Stimulated activated CD8-positive, alpha-beta memory T cell treated with anti-CD3 and anti-CD28 coated beads, Interleukin-12 subunit alpha, Interleukin-12 subunit beta, amount 100 ng/mL, for 4 hours (primary cell): ENCODE results near the gene TXNL1.

Experiments used
- DNase-seq: peaks from one replicate; pipeline ENCODE4 v3.0.0-alpha.2; 2020; ENCODE audit warnings: low read depth

Gene TXNL1

DNA sequence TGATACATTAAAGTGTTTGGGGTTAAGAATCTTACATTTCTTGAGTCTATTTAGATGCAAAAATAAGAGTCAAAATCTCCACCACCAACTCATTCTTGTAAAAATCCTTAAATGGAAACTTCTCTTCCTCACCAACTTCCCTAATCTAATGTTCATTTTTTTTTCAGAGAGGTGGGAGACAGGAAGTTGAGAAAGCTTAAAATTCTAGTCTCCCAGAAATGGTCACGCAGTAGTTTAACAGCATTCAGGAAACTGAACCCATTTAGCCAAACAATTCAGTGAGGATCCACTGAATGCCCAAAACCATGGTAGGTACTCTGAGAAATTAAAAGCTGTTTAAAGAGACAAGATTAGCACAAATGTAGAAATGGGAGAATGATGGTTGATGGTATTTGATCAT lies 69.0 kb downstream of the TXNL1 start:
- DNase-seq = no peak

DNA sequence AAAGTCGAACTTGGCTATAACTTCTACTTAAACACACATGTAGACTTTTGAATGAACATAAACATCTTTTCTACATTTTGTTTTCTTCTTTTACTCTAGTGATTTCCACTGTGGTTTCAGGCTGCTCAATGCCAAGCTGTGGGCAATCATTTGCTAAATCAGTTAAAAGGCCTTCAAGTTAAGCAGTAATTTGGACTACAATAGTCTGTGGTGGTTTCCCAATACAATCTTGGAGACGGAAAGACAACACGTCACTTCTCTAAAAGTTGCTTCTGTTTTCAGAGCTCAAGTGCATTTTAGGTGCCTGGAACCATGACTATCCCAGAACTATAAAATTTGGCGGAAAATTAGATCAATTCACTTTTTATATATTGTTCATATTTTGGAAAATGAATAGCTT lies 69.4 kb downstream of the TXNL1 start:
- DNase-seq = no peak

DNA sequence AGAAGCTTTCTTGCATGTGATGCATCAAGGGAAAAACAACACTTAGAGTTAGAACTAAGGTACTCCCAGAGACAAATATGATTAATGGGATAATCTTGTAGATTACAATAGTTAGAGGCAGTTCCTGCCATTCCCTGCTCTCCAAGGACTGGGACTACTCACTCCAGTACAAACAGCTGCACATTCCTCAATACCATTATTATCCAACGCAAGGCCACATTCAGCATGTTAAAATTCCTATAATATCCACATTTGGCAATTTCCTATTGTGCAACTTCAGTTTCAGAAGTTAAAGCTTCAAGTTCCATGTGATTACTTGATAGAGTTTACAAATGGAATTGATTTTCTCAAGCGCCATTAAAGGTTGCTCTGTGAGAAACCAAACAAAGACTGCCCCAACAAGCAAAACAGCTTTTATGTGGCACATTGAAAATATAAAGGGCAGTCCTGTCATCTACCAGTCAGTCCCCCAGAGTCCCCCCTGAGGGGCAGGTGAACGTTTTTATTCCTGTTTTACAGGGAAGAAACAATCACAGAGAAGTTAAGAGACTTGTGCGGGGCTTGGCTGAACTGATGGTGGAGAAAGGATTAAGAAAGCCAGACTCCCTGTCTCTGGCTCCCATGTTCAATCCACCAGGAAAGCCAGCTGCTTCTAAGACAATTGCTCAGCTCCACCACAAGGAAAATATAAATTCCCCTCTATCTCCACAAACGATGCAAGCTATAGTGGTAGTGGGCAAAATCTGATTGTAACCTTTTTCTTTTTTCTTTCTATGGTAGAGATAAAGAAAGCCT lies 72.6 kb downstream of the TXNL1 start:
- no peak for DNase-seq

DNA sequence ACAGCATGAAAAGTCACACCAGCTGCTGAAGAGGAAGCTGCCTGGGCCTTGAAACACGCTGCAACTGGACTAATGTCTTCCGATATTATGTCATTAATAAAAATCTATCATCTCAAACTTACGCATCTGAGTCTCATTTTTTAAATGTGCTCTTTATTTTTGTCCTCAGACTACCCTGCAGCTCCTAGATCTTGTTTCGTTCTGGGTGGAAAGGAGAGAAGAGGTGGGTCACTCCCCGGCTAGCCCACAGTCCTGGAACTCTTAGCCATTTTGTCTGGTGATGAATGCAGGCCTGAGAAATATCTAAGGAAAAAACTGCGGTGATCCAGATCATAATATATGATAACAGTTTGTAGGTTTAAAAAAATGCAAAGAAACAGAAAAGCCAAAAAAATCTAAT lies 73.3 kb downstream of the TXNL1 start:
- no peak for DNase-seq

DNA sequence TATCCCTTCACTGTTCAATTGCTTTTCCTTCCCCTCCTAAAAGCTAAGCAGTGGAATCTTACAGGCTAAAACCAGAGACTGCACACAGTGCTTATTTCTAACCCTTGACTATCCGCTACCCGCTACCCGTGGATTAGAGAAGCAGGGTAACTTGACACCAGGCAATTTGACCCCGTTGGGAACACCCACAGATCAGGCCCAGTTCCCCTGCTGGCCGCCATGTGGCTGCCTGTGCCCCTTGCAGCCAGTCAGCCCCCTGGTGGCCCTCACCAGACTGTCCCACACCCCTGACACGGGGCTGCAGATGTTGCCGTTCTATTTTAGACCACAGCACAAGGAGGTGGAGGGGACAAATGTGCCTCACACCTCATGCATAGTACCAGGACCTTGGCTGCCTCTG lies 74.8 kb downstream of the TXNL1 start:
- DNase-seq = no peak

DNA sequence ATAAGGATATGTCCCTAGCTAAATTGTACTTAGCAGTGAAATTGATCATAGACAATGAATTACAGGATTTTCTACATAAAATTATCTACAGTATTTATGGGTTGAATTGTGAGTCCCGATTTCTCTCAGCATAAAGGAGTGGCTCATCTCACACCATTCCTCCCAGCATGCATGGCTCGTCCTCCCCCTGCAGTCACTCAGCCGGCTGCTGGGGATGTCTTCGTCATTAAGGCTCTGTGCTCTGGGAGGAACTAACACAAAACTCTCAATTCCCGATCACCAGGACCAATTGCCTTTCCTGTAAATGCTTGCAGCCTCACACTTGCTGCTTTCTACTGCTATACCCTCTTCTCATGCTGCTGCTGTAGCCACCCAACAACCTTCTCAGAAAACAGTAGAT lies 75.9 kb downstream of the TXNL1 start:
- no peak for DNase-seq

DNA sequence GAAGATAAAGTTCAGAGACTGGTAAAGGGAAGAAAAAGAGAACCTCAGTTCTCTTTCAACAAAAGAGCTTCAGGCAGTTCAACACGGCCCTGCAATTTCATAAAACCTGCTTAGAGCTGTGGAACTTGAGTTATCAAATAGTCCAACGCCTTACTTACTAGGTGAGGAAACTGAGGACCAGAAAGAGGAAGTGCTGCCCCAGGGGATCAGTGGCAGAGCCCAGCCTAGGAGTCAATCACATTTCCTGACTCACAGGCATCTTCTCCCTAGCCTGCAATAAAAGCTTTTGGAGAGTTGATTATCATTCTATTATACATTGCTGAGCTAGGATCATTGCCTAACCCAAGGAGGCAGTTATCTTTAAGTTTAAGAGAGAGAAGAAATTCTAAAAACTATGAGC lies 77.4 kb downstream of the TXNL1 start:
- DNase-seq = no peak

DNA sequence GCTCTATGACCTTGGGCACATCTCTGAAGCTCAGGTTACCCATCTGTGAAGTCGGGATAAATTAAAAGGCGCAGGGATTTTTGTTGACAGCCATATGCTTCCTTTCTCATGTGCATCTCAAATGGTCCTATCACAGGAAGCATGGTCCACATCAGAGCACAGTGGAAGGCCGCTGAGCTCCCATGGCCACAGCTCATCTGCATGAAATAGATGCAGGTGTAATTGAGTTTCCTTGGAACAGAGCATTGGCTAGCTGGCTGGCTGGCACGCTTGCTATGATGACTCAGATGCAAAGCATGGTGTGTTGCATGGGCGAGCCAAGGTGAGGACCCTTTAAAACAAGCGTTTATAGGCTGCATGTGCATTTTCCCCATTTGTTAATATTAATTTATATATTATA lies 79.3 kb downstream of the TXNL1 start:
- no peak for DNase-seq

DNA sequence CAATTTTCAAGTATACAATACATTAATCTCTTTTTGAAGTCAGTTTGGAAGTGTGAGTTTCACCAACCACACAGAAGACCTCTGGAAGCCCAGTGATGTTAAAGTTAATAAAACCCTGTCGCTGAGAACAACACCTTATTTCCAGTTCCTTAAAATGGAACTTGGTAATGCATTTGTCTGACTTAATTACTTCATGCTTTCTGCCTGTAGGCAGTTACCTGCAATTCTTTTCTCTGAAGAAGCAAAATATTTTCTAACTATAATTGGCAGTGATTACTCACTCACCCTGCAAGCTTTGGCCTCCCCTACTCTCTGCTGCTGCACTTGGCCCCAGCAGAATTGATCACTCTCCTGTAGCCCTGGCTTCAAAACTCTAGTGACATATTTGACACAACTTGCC lies 81.5 kb downstream of the TXNL1 start:
- no peak for DNase-seq

DNA sequence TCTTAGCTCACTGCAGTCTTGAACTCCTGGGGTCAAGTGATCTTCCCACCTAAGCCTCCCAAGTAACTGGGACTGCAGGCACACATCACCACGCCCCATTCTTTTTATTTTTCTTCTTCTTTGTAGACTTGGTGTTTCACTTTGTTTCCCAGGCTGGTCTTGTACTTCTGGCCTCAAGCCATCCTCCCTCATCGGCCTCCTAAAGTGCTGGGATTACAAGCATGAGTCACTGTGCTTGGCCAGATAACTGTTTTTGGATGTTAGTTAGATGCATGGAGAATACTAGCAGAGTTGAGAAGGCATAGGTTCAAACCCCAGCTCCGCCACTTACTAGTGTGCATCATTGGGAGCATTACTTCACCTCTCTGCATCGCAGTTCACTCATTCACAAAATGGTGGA lies 88.3 kb downstream of the TXNL1 start:
- DNase-seq = no peak
